CD4-positive, alpha-beta T cell treated with Interleukin-17A for 1 hour (primary cell): ENCODE data around the gene SLAMF1.

ENCODE experiments used
- DNase-seq: peaks from one replicate; pipeline ENCODE4 v3.0.0-alpha.2; 2020

Gene SLAMF1

DNA sequence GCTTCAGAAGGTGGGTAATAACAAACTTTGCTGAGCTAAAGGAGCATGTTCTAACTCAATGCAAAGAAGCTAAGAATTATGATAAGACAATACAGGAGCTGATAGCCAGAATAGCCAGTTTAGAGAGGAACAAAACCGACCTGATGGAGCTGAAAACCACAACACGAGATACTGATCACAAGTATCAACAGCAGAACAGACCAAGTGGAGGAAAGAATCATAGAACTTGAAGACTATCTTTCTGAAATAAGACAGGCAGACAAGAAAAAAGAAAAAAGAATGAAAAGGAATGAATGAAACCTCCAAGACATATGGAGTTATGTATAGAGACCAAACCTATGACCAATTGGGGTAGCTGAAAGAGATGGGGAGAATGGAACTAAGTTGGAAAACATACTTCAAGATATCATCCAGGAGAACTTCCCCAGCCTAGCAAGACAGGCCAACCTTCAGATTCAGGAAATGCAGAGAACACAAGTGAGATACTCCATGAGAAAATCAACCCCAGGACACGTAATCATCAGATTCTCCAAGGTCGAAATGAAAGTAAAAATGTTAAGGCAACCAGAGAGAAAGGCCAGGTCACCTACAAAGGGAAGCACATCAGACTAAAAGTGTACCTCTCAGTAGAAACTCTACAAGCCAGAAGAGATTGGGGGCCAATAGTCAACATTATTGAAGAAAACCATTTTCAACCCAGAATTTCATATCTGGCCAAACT lies 88.0 kb downstream of the SLAMF1 start:
- DNase-seq = peak; percentile 54
